Measurements from ENCODE around the gene HS3ST2.
"Not testable (repeated sequence)": the region's sequence is repeated elsewhere in the genome, so short reads cannot be mapped to it uniquely, and the experiment has no call there.

HS3ST2 gene

DNA sequence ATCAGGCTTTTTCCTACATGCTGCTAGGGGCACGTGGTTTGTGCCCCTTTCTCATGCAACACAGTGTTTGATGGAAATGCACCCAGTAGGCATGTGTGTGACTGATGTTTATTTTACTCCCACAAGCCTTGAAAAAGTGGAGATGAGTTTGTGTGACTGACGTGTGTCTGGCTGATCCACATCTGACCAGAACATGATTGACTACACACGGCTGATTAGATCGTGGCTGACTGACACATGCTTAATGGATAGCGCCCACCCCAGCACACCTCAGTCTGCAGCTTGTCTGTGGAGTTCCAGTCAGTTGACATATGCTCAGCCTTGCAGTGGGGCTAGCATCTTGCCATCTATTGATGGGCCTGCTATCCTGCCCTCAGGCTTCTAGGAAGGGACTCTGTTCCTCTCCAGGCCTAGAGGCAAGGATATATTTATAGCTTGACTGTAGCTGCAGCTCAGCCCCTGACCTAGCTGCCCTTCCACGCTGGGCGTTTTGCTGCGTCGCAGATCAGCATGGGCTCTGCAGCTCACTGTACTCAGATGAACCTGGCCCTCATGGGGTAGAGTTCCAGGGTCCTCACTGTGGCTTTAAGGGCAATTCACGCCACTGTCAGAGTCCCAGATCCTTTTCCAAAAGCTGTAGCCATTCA is 112.3 kb downstream of the HS3ST2 start:
- no peak for DNase-seq (ENCODE audit: extremely low spot score, insufficient read length, low read depth)

DNA sequence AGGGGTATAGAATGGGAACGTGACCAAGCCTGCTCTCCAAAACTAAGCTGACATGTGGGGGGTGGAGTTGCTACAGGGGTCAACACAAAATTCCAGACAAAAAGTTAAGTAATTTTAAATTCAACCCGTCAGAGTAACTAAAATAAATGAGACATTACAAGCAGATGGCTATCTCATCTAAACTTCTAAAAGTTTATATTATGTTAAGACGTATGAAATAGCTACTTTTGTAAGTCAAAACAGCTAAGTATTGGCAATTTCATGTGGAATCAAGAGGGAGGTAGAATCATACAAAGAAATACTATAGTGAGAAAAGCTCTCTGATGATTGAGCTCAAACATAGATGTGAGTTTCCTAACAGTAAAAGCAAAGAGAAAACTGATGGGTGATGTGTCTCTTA is 113.3 kb downstream of the HS3ST2 start:
- FAIRE-seq (no peak), DNase-seq (ENCODE audit: extremely low spot score, insufficient read length, low read depth) (no peak)

More for the DNA sequence above, 112.3 kb downstream of the HS3ST2 start:
- no peak for FAIRE-seq

DNA sequence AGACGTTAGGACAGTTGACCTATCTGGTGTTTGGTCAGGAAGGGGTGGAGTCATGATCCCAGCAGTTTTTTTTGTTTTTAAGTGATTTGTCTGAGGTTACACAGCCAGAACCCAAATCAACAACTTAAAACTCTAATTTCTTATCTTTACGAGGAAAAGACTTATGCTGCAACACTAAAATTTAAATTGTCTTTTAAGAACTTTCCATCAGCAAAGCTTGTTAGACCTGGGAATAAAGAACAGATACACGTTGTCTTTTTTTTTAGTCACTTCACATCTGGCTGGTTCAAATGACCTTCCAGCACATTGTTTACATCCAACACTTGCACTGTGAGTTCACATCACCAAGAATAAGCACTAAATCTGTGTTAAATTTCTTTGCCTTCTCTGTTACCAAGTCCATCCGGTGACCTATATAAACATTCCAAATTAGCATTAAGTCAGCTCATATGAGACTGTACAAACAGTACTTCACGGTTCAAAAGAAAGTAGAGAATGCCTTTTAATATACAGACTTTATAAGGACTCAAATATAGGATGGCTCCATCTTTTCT is 115.0 kb downstream of the HS3ST2 start:
- DNase-seq (ENCODE audit: extremely low spot score, insufficient read length, low read depth) (no peak), FAIRE-seq (no peak)

DNA sequence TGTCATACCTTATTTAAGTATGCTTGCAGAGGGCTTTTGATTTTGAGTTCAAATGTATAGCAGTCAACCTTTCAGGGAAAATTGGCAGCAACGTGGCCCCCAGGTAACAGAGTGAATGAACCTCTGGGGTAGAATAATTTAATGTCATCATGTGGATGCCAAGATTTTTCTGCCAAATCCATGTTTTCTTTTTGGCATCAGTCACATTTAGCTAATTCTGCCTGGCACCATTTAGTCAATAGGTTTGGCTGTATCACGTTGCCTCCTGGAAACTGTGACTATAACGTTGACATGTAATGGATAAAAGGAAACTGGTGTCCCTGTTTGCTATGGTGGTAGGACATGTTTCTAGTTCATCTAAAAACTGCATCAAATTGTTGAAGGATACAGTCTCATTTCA is 115.5 kb downstream of the HS3ST2 start:
- FAIRE-seq (no peak), DNase-seq (ENCODE audit: extremely low spot score, insufficient read length, low read depth) (no peak)

DNA sequence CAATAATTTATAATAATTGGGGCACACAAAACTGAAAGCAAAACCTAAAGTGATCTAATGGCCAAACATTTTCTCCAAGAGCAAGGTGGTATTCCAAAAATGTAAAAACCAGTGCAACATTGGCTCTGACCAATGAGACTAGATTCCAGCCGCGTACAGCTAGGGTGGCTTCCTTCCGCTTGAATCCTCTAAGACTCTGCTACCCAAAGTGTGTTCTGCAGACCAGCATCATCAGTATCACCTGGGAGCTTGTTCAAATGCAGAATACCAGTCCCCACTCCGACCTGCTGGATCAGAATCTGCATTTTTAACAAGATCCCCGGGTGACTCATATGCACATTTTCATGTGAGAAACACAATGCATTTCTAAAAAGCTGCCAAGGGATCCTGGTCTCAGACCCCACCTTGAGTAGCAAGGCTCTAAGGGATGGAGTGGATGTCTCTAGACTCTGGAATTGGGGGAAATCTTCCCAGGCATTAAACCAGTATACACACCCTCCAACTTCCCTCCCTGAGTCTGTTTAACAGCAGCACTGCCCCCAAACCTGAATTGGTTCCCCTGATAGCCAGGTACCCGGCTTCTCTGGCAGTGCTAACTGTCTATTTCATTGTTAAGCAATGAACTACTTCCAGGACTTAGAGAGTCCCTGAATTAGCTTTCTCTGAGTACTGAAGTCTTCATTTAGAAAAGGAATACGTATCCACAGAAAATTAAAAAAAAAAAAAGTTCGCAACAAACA is 118.2 kb downstream of the HS3ST2 start:
- DNase-seq (ENCODE audit: extremely low spot score, insufficient read length, low read depth) (no peak), FAIRE-seq (no peak)

DNA sequence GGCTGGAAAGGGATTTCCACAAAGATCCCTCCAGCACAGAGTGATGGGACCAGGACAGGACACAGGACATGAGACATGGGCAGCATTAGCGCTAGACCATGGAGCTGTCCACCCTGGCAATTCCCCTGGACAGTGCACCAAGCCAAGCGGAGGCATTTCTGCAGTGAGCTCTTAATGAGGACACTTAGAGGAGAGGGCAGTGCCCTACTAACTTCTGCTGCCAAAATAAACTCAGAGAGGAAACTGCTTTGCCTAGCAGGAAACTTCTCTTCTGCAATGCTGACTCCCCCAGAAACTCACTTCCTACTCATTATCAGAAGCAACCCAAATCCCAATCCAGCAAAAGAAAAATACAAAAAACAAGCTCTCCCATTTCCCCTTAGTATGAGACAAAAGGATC is 119.2 kb downstream of the HS3ST2 start:
- DNase-seq (ENCODE audit: extremely low spot score, insufficient read length, low read depth) (no peak), FAIRE-seq (no peak)

DNA sequence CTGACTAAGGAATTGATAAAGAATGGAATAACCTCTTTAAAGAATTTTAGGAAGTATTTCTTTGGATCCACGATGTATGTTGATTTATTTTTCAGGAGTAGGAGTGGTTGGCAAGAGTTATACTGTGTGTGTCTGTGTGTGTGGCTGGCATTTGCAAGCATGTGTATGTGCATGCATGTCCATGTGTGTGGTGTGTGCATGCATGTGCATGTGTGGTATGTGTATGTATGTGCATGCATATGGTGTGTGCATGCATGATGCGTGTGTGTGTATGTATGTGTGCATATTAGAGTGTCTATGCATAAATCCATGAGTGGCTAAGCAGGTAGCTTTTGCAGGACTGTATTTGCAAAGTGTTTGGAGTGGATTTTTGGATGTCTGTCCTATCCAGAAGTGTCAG is 120.8 kb downstream of the HS3ST2 start:
- DNase-seq (ENCODE audit: extremely low spot score, insufficient read length, low read depth) (no peak), FAIRE-seq (no peak)

DNA sequence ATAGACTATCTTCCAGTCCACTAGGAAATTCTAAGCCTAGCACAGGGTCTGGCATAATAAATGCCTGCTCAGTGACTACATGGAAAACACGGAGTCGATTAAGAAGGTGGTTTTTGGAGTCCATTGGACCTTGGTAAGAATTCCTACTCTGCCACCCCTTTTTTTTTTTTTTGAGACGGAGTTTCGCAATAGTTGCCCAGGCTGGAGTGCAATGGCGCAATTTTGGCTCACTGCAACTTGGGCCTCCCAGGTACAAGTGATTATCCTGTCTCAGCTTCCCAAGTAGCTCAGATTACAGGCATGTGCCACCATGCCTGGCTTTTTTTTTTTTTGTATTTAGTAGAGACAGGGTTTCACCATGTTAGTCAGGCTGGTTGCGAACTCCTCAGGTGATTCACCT is 123.2 kb downstream of the HS3ST2 start:
- FAIRE-seq = no peak
- DNase-seq (ENCODE audit: extremely low spot score, insufficient read length, low read depth) = no peak

DNA sequence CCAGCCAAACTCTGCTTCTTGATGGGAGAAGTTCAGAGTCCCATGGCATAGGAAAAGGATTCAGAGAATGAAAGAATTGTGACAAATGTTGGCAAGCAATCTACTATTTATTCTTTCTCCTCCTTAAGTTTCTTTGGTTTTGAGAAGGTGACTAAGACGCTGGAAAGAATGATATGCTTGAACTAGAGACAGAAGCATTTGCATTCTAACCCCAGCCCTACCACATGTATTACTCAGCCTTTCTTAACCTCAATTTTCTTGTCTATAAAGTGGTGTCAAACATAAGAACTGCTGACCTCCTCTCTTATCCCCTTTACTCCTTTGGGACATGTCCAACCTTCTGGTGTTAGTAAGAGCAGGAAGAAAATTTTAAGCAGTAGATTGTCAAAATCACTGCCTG is 124.7 kb downstream of the HS3ST2 start:
- DNase-seq (ENCODE audit: extremely low spot score, insufficient read length, low read depth) = no peak
- FAIRE-seq = no peak

DNA sequence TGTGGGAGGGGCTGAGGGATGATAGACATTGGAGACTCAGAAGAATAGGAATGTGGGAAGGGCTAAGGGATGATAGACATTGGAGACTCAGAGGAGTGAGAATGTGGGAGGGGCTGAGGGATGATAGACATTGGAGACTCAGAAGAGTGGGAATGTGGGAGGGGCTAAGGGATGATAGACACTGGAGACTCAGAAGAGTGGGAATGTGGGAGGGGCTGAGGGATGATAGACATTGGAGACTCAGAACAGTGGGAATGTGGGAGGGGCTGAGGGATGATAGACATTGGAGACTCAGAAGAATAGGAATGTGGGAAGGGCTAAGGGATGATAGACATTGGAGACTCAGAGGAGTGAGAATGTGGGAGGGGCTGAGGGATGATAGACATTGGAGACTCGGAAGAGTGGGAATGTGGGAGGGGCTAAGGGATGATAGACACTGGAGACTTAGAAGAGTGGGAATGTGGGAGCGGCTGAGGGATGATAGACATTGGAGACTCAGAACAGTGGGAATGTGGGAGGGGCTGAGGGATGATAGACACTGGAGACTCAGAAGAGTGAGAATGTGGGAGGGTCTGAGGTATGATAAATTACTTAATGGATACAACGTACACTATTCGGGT is 125.9 kb downstream of the HS3ST2 start:
- not testable (repeated sequence) for FAIRE-seq; DNase-seq (ENCODE audit: extremely low spot score, insufficient read length, low read depth)

DNA sequence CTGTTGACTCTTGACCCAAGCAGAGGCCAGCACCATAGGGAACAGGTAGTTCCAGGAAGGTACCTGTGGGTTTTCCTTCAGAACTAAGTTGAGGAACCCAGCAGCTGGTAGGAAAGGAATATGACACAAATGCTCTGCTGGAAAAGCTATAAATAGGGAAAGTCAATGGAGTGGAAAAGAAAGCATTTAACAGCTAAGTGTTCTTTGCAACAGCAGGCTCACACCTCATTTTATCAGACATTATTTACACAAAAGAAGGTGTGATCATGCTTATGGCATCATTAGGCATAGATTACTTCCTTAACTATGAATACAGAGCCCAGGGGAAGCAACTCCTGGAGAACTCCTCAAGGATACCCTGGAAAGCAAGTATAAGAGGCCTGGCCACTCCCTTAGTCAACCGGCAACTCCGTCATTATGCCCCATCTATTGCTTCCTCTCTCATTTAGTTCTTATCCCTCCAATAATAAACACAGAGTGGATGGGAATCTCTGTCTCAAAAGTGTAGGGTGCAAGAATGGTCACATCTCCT is 128.1 kb downstream of the HS3ST2 start:
- FAIRE-seq (no peak), DNase-seq (ENCODE audit: extremely low spot score, insufficient read length, low read depth) (no peak)

DNA sequence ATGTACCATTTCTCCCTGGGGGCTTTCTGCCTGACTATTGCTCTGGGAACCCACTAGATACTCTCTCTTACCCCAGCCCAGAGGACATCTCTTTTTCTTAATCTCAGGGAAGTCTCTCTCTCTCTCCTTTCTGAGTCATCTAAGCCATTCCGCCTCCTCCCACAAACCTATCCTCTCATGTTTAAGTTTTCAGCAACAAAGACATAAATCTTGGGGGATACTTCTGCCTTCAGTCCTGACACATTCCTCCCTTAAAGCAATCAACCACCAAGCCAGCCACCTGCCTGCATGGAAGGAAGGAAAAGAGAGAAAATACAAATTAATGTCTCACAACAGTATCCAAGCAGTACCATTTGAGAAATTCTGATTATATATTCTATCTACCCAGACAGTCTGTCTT is 128.8 kb downstream of the HS3ST2 start:
- no peak for FAIRE-seq

DNA sequence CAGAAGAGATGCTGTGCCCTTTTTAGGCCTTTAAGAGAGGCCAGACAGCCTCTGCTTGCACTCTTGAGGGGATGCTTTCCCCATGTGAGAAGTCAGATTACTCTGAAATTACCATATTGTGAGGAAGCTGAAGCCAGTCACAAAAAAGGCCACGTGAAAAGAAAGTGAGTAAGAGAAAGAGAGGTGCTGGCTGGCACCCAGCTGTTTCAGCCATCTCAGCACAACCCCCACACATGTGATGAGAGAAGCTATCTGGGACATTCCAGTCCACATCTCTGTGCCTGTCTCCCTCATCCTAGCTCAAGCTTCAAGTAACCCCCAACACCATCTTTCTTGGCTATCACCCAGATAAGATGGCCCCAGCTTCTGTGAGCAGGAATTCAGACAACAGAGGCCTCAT is 131.4 kb downstream of the HS3ST2 start:
- no peak for DNase-seq (ENCODE audit: extremely low spot score, insufficient read length, low read depth)
- FAIRE-seq = no peak

More for the DNA sequence above, 128.8 kb downstream of the HS3ST2 start:
- no peak for DNase-seq (ENCODE audit: extremely low spot score, insufficient read length, low read depth)

DNA sequence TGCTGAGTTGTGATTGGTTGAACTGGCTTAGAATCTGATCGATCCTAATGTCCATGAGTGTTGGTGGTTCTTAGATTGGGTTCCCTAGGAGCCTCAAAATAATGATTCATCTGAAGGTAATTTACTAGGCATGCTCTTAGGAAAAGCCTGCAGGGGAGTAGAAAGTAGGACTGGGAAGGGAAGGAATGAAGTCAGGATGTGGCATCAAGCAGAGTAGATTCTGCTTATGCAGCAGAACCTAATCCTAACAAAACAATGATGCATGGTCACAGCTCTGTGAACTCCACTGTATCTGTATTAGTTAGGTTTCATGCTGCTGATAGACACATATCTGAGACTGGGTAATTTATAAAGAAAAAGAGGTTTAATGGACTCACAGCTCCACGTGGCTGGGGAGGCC is 132.5 kb downstream of the HS3ST2 start:
- DNase-seq (ENCODE audit: extremely low spot score, insufficient read length, low read depth) (no peak), FAIRE-seq (no peak)

DNA sequence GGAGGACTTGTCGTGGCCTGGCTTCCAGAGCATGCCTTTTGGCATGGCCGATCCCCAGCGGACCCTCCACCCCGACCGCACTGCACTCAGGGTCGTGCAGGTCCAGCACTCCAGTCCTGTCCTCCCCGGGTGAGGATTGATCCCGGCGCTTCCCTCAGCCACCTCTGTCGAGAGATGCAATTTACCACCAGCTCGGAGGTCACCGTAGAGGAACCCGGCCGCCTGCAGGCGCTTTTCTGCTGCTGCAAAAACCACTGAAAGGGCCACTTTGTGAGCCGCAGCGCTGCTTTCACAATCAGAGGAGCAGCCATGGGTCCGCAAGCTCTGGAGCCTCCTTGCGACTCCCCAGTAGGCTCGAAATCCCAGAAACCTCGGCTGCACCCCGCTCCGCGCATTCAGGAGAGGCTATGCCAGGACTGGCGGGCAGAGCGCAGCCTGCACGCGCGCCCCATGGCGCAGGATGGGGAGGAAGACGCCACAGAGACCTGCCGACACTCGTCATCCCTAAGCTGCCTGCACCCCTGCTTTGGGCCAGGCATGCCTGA is 134.2 kb downstream of the HS3ST2 start:
- FAIRE-seq (no peak), DNase-seq (ENCODE audit: extremely low spot score, insufficient read length, low read depth) (no peak)

DNA sequence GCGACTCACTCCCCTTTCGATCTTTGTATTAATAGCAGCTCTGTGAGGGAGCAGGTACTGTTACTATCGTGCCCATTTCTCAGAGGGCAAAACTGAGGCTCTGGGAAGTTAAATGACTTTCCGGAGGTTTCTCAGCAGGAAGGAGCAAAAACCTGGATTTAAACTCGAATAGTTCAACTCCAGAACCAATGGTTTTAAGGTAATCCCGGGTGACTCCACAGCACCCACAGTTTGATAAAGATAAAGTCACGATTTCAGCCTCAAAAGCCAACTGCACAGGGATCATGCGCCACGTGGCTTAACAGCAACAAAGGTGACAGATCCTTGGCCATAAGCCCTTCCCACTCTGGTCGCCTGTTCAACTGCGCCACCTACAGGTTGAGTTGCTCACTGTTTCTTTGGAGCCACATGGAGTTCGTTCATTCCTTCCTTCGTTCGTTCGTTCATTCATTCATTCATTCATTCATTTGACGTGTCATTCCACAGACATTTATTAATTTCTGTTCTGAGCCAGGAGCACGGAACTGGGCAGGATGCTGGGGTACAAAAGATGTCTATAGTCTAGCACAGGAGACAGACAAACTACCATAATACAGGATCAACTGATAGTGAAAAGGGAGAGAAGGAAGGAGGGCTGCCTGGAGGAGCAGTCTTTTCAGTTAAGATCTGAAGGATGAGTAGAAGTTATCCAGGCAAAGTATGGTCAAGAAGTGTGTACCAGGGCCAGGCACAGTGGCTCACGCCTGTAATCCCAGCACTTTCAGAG is 134.8 kb downstream of the HS3ST2 start:
- FAIRE-seq = peak; percentile 83
- DNase-seq (ENCODE audit: extremely low spot score, insufficient read length, low read depth) = peak; percentile 40

DNA sequence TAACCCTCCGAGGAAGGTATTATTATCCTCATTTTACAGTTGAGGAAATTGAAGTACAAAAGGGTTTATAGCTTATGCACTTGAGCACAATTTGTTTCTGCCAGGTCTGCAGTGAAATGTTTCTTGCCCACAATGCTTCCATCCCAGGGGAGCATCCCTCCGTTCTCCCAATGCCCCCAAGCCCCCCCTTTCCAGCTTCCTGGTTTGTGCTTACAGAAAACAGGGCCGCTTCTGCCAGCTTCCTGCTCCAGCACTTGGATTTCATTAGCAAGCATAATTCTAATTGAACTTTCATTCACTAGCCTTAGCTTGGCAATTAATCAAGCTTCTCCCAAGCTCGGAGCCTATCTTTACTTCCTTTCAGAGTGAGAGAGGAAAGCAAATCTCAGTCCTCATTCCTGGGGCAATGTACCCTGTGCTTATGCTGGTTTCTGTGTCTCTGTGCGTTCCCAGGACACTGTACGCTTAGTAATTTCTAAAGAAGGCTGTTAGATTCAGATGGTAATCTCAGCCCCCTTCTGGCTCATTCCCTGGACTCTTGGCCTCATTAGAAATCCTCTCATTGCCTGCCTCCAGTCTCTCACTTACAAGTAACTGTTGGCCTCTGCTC is 141.6 kb downstream of the HS3ST2 start:
- DNase-seq (ENCODE audit: extremely low spot score, insufficient read length, low read depth) (no peak), FAIRE-seq (no peak)

DNA sequence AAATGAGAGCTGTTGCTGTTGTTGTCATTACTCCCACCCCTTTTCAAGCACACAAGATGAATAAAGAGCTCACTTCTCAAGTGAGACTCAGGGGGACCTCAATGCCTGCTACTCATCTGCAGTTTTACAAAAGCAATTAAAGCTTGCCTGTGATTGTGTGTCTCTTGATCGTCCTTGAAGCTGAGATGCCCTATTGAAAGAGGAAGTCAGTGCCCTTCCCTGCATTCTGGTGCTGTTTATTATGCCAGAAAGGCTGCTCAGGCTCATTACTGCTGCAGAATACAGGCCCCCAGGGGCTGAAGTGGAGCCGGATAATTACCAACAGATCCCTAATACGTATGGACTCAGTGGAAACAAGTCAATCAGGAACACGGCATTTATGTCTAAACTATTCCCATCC is 147.2 kb downstream of the HS3ST2 start:
- no peak for FAIRE-seq

DNA sequence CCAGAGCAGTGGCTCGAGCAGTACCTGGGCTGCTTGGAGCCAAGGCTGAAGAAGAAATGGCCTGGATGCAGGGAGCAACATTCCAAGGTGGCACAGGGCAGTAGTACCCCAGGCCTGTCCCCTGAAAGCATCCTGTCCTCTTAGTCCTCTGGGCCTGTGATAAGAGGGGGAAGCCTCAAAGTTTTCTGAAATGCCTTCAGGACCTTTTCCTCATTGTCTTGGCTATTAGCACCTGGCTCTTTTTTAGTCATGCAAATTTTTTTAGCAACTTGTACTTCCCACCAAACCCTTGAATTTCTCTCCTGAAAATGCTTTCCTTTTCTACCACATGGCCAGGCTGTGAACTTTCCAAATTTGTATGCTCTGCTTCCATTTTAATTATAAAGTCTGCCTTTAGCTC is 148.9 kb downstream of the HS3ST2 start:
- no peak for FAIRE-seq
- DNase-seq (ENCODE audit: extremely low spot score, insufficient read length, low read depth) = no peak

More for the DNA sequence above, 147.2 kb downstream of the HS3ST2 start:
- no peak for DNase-seq (ENCODE audit: extremely low spot score, insufficient read length, low read depth)

All from GM18507 (cell line).